GM13977 (cell line): Measurements from ENCODE around the gene CHKB.
A peak's percentile ranks its signal among the peaks of the same experiment; 100 is the strongest.
"Not testable (repeated sequence)": the region's sequence is repeated elsewhere in the genome, so short reads cannot be mapped to it uniquely, and the experiment has no call there.

Source experiments
- DNase-seq: peaks from one replicate; pipeline ENCODE4 v3.0.0; 2012; ENCODE audit warnings: low spot score
- in situ Hi-C: fragments of 300-500 bp; cut with MboI; formaldehyde crosslinking; loops from one replicate; pipeline ENCODE4 v1.12.0; 2022; ENCODE audit warnings: low sequenced_read_pairs, low pct_unique_long_range_greater_than_20kb, mixed read lengths, inconsistent platforms; ENCODE audit not compliant: unreplicated experiment
- TF ChIP-seq, protein P1 (sequence below): IDR thresholded peaks from 2 replicates; pipeline ENCODE4 v1.5.1; 2012; ENCODE audit warnings: mild to moderate bottlenecking, control low read depth; ENCODE audit not compliant: insufficient read depth; ENCODE audit errors: extremely low read depth, missing control alignments

CHKB gene

DNA sequence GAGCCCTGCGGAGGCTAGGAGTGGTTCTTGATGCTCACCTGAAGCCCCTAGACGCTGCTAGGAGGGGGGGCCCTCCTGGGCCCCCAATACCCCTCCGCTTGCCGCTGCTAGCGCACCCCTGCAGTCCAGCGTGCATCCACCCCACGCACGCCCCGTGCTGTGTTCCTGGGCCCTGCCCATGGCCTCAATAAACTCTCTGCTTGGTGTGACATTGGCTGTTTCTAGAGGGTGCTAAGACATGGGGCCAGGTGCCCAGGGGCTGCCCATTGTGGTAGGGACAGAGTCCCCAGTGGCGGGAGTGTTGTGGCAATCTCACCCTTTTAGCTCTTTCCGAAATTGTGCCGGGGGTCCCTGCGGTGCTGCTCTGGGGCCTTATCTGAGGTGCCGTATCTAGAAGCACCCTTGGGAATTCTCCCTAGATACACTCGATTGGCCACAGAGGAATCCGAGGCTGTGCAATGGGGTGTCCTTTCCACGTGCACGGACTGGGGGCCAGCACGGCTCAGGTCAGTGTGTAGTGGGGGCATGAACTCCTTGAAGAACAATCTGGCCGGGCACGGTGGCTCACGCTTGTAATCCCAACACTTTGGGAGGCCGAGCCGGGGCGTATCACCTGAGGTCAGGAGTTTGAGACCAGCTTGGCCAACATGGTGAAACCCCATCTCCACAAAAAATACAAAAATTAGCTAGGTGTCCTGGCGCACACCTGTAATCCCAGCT, 28.9 kb upstream of the CHKB start:
- TF ChIP-seq, protein P1, sequence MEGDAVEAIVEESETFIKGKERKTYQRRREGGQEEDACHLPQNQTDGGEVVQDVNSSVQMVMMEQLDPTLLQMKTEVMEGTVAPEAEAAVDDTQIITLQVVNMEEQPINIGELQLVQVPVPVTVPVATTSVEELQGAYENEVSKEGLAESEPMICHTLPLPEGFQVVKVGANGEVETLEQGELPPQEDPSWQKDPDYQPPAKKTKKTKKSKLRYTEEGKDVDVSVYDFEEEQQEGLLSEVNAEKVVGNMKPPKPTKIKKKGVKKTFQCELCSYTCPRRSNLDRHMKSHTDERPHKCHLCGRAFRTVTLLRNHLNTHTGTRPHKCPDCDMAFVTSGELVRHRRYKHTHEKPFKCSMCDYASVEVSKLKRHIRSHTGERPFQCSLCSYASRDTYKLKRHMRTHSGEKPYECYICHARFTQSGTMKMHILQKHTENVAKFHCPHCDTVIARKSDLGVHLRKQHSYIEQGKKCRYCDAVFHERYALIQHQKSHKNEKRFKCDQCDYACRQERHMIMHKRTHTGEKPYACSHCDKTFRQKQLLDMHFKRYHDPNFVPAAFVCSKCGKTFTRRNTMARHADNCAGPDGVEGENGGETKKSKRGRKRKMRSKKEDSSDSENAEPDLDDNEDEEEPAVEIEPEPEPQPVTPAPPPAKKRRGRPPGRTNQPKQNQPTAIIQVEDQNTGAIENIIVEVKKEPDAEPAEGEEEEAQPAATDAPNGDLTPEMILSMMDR = no peak
- DNase-seq = no peak
- in situ Hi-C loops = no loop called here

DNA sequence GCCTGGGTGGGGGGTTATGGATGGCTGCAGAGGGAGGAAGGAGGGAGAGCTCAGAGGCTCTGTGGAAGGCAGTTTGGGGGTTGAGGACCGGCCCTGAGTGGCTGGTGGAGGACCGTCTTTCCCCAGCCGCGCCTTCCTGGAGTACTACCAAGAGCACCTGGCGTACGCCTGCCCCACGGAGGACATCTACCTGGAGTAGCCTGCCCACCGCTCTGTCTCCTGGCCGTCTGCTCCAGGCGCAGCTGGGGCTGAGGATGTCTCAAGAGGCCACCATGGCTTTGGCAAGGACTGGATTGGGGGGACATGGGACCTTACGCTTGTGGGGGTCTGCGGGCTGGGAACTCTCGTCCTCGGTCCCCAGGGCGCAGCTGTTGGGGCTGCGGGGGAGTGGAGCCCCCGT, 27.9 kb upstream of the CHKB start:
- TF ChIP-seq, protein P1 = no peak
- no peak for DNase-seq

DNA sequence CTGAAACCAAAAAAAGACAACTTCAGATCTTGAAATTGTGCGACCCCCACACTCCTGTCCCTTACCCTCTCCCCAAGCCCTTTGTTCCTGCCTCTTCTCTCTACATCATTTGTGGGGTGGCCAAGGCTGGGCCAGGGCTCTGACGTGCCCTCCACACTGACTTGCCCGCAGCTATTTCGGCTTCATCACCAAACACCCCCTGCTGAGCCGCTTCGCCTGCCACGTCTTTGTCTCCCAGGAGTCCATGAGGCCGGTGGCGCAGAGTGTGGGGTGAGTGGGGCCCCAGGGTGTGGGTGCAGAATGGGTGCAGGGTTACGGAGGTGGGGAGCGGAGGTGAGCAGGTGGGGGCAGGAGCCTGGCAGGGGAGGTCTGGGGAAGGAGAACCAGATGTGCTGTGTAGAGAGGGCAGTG, 27.4 kb upstream of the CHKB start:
- in situ Hi-C loops = no loop called here
- TF ChIP-seq, protein P1 = no peak
- DNase-seq = no peak

More for the DNA sequence above, 27.9 kb upstream of the CHKB start:
- in situ Hi-C loops = no loop called here

DNA sequence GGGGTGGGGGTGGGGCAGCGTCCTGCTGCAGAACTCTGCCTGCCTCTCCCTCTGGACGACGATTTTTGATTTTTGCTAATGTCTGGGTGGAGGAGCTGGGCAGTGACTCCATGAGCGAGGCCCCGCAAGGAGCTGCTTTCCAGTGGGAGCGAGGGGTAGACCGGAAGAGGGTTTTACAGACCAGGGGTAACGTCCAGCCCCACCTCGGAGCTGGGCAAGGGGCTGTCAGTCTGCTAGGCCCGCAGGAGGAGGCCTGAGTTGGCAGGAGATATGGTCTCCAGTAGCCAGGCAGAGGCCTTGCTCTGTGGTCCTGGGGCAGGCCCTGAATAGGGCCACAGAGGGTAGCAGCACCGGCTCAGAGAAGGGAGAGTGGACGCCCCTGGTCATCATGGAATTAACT, 26.9 kb upstream of the CHKB start:
- DNase-seq = no peak
- in situ Hi-C loops = no loop called here

DNA sequence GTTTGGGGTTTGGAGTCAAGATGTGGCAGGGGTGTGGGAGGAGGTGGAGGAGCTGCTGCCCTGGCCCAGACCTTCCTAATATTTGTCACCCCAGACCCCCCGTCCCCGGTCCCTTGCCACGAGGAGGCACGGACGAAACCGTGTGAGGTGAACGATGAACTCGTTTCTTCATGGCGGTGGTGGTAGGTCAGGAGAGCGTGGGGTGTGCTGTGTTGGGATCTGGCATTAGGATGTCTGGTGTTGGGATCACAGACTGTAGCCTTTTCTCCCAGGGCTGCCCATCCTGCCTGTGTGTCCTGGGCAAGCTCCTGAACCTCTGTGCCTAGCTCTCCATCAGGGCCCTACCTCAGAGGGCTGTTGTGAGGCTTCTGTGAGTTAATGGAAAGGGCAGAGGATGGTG, 26.3 kb upstream of the CHKB start:
- in situ Hi-C loops = no loop called here
- DNase-seq = no peak

More for the DNA sequence above, 26.9 kb upstream of the CHKB start:
- TF ChIP-seq, protein P1 = no peak

DNA sequence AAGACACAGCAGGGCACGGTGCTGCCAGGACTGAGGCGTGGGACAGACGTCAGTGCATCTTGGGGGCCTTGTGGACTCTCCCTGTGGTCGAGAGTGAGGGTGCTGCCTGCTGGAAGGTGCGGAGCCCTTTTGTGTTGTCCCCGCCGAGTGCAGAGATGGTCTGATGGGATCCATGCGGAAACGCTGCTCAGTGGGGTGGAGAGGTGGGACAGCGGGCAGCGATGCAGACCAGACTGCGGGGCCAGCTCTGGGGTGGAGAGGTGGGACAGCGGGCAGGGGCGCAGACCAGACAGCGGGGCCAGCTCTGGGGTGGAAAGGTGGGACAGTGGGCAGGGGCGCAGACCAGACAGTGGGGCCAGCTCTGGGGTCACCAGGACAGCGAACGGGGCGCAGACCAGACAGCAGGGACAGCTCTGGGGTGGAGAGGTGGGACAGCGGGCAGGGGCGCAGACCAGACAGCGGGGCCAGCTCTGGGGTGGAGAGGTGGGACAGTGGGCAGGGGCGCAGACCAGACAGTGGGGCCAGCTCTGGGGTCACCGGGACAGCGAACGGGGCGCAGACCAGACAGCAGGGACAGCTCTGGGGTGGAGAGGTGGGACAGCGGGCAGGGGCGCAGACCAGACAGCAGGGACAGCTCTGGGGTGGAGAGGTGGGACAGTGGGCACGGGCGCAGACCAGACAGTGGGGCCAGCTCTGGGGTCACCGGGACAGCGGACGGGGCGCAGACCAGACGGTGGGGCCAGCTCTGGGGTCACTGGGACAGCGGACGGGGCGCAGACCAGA, 25.6 kb upstream of the CHKB start:
- DNase-seq, in situ Hi-C loops: not testable (repeated sequence)

More for the DNA sequence above, 26.3 kb upstream of the CHKB start:
- TF ChIP-seq, protein P1 = no peak

DNA sequence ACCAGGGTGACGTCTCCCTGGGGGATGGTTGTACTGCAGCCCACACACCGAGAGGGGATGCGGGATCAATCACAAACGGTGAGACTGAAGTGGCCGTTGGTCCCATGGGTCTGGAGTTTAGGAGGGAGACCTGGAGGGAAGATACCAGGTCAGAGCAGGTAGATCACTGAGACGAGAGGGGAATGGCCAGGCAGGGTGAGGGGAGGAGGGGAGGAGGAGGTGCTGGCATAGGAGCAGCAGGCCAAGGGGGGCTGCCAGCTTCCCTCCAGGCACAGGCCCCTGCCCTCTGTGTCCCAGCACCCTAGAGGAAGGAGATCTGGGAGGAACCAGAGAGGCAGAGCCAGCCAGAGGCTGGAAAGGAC, 25.0 kb upstream of the CHKB start:
- DNase-seq = peak; percentile 26
- in situ Hi-C loops = no loop called here
- TF ChIP-seq, protein P1 = no peak
